ENCODE results near the gene SLAMF9.

DNA sequence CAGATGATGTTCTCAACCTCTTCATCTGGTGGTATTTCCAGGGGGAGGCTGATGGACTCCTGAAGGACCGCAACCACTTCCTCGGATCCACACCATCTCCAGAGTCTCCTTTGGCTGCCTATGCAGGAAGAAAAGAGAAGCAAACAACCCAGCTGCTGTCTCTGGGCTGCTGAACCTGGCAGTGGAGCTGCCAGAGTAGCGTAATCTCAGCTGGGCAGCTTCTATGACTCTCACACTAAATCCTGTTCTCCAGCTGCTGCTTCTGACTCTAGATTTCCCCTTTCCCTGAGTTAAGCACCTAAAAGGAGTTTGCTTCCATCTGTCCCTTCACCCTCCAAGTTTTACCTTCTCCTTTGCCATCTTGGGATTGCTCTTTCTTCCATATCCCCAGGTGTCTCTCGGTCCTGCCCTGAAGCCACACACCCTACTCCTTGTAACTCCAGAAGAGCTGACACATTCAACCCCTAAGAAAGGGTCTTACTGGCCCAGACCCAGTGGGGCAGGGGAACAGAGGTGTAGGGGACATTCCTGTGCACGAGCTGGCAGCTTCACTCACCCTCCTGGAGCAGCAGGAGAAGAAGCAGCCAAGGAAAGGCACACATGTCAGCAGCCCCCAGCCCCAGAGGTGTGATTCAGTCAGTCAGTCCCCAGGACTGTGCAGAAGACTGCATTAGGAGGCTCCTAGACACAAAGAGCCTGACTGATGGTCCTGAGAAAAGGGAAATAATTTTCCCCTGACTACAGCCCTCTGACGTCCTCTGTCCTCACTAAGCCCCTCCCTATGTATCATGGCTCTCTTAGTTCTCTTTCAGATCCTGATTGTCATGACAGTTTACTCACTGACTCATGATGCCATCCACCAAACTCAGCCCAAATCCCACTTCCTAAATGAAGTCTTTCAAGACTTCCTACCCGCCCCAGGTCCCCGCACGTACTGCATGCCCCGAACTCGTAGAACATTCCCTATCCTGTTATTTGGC, at the start of gene SLAMF9:
- TF ChIP-seq, protein P1, sequence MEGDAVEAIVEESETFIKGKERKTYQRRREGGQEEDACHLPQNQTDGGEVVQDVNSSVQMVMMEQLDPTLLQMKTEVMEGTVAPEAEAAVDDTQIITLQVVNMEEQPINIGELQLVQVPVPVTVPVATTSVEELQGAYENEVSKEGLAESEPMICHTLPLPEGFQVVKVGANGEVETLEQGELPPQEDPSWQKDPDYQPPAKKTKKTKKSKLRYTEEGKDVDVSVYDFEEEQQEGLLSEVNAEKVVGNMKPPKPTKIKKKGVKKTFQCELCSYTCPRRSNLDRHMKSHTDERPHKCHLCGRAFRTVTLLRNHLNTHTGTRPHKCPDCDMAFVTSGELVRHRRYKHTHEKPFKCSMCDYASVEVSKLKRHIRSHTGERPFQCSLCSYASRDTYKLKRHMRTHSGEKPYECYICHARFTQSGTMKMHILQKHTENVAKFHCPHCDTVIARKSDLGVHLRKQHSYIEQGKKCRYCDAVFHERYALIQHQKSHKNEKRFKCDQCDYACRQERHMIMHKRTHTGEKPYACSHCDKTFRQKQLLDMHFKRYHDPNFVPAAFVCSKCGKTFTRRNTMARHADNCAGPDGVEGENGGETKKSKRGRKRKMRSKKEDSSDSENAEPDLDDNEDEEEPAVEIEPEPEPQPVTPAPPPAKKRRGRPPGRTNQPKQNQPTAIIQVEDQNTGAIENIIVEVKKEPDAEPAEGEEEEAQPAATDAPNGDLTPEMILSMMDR (conservative IDR thresholded peaks at IDR 0.05; ENCODE audit: low read length): no peak
- TF ChIP-seq EZH2phosphoT487 (IDR thresholded peaks at IDR 0.05; ENCODE audit: borderline replicate concordance, low read depth, low read length): no peak

Measured in OCI-LY7 (cell line).